BE2C (cell line): ENCODE data around the gene OR8B12. TPM values are rescaled to one million over a fixed set of nuclear protein-coding genes. Genes with fewer than 3 reads are reported as not detected.

Experiments used
- DNase-seq: peaks from one replicate; pipeline ENCODE4 v3.0.0-alpha.2; 2020
- H3K27me3 ChIP-seq: fragments of 250-450 bp; sonication (Bioruptor Pico); 2 replicates; pipeline ENCODE4 v1.5.1; 2020; ENCODE audit warnings: mild to moderate bottlenecking
- H3K36me3 ChIP-seq: fragments of 250-450 bp; sonication (Bioruptor Pico); 2 replicates; pipeline ENCODE4 v1.5.1; 2020; ENCODE audit warnings: mild to moderate bottlenecking
- H3K4me1 ChIP-seq: fragments of 250-450 bp; sonication (Bioruptor Pico); 2 replicates; pipeline ENCODE4 v1.5.1; 2020
- H3K4me3 ChIP-seq: 2 replicates; pipeline ENCODE4 v1.5.1; 2011; ENCODE audit warnings: low read depth, low read length
- H3K9me3 ChIP-seq: fragments of 250-450 bp; sonication (Bioruptor Pico); 2 replicates; pipeline ENCODE4 v1.5.1; 2020
- polyA plus RNA-seq: library from polyadenylated mRNA; unstranded; fragments of >200 nt; gene quantifications from one replicate; pipeline ENCODE4 v1.2.1, GENCODE V29; 2012; ENCODE audit warnings: low read depth, missing spikeins; ENCODE audit not compliant: insufficient read length, insufficient read depth
- TF ChIP-seq, protein P1 (sequence below): IDR thresholded peaks from 2 replicates; pipeline ENCODE4 v1.5.1; 2012; ENCODE audit warnings: mild to moderate bottlenecking, low read depth, low read length

The OR8B12 gene
- polyA plus RNA-seq = not detected

DNA sequence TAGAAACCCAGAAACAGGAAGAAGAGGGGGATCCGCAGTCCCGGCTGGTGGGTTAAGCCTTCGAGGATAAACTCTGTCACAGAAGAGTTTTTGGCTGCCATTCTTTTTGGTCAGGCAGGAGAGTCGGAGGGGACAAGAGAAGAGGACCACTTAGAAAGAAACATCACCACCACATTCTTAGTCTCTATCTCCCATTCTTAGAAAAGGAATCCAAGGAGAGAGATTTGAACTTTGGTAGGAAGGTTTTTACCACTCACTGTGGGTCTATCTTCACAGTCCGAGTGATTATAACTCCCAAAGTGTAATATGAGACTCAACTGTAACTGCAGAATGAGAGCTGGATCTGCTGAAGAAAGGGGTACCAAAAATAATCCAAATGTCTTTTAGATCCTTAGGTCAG, at the start of gene OR8B12:
Gene OR8B12 (minus strand): TSS at position 101 of the 400 bp plus-strand sequence. CDS start 0 bp downstream, at position 101.
- TF ChIP-seq, protein P1, sequence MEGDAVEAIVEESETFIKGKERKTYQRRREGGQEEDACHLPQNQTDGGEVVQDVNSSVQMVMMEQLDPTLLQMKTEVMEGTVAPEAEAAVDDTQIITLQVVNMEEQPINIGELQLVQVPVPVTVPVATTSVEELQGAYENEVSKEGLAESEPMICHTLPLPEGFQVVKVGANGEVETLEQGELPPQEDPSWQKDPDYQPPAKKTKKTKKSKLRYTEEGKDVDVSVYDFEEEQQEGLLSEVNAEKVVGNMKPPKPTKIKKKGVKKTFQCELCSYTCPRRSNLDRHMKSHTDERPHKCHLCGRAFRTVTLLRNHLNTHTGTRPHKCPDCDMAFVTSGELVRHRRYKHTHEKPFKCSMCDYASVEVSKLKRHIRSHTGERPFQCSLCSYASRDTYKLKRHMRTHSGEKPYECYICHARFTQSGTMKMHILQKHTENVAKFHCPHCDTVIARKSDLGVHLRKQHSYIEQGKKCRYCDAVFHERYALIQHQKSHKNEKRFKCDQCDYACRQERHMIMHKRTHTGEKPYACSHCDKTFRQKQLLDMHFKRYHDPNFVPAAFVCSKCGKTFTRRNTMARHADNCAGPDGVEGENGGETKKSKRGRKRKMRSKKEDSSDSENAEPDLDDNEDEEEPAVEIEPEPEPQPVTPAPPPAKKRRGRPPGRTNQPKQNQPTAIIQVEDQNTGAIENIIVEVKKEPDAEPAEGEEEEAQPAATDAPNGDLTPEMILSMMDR = no peak
- H3K9me3 ChIP-seq = no peaks in the 10 kb centered on the region
- H3K4me1 ChIP-seq = no peaks in the 10 kb centered on the region
- H3K27me3 ChIP-seq = peaks cover 14% of the 10 kb centered on the region
- no peaks in the 10 kb centered on the region for H3K36me3 ChIP-seq
- no peak for DNase-seq
- no peak within 1 kb of the TSS for H3K4me3 ChIP-seq

DNA sequence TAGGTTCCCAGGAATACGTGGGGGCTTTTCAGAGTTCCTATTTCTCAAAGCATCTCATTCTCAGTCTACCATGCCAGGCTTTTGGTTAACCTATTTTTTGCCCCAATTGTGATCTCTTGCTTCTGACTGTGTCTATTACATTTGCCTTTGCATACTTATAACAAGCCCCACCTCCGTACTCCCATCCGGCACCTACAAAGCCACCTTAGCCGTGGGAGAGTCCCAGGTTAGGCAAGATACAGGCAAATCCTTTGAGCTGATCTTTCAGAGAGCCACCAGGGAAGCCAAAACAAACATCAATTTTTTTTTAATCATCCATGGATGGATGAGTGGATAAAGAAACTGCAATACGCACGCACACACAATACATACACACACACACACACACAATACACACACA, 49.2 kb upstream of the OR8B12 start:
- Histone ChIP-seq H3K4me1 (no peaks in the 10 kb centered on the region), H3K27me3 (peaks cover 71% of the 10 kb centered on the region), H3K4me3 (no peak overlapping the region), H3K36me3 (no peaks in the 10 kb centered on the region), H3K9me3 (no peaks in the 10 kb centered on the region)
- TF ChIP-seq, protein P1 = no peak
- no peak for DNase-seq

DNA sequence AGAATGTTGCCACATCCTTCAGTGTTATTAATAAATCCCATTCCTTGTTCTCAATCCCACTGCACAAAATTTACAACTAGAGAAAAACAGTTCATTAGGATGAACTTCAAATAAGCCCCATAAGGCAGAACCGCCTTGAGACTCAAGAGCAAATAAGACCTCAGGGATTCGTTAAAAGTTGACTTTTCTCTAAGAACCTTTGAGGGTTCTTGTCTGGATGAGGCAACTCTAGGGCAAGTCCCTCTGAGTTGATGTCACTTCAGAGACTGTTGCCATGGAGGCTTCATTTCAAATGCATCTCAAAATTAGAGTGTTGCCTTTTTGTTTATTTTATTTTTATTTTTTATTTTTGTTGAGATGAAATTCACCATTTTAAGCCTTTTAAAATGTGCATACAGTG, 48.0 kb upstream of the OR8B12 start:
- no peaks in the 10 kb centered on the region for H3K36me3 ChIP-seq
- H3K4me3 ChIP-seq = no peak overlapping the region
- H3K9me3 ChIP-seq = no peaks in the 10 kb centered on the region
- H3K4me1 ChIP-seq = no peaks in the 10 kb centered on the region
- no peak for DNase-seq
- TF ChIP-seq, protein P1 = no peak
- H3K27me3 ChIP-seq = peaks cover 73% of the 10 kb centered on the region

DNA sequence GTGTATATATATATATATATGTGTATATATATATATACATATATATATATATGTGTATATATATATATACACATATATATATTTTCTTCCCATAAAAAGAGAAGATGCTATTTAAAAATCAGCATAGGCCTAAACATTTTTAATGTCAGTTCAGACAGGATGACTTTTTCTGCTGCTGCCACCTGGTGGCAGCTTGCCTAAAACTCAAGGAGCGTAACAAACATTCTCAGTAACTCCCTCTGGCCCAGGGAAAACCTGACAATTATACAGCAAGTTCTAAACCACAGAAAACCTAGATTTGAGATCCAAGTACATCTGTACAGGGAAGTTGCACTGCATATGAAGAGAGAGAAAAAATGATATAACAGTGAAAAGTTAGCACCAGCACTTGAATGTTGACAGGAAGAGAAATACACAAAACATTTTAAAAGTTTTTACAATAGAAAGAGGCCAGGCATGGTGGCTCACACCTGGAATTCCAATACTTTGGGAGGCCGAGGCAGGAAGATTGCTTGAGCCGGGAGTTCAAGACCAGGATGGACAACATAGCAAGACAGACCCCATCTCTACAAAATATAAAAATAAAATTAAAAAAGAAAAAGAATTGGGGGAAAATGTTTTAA, 42.9 kb upstream of the OR8B12 start:
- TF ChIP-seq, protein P1 = peak; percentile 77
- H3K27me3 ChIP-seq = peaks cover 70% of the 10 kb centered on the region
- DNase-seq = peak; percentile 64

DNA sequence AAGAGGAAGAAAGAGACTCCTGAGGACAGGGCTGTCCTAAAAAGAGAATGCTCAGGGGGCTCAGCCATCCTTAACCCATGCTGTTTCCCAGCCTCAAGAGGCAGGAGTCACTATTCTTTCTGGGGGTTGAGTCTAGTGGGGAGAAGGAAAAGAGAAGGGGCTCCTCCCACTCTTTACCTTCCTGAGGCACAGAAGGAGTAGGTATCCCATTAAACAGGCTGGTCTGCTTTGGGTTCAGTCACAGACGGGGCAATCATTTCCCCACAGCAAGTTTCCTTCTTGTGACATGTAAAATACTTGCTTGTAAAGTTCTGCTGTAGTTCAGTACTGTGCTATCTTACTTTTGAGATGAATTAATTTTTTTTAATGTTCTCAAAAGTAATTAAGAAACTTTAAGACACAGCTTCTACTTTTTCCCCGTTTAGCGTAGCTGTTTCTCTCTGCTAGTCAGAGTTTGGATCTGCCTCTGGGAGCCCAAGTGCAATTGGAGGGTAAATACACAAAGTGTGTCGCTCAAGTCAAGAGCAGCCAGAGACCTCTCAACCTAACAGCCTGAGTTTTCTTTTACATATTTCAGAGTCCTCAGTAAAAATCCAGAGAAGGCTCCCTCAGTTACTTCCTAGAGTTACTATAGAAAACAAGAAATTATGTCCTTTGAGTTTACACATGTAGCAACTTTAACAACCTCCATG, 41.4 kb upstream of the OR8B12 start:
- no peak overlapping the region for H3K4me3 ChIP-seq
- H3K36me3 ChIP-seq = no peaks in the 10 kb centered on the region
- DNase-seq = no peak
- H3K9me3 ChIP-seq = no peaks in the 10 kb centered on the region
- TF ChIP-seq, protein P1 = no peak
- H3K4me1 ChIP-seq = no peaks in the 10 kb centered on the region
- H3K27me3 ChIP-seq = peaks cover 55% of the 10 kb centered on the region

More for the DNA sequence above, 42.9 kb upstream of the OR8B12 start:
- Histone ChIP-seq H3K36me3 (no peaks in the 10 kb centered on the region), H3K9me3 (no peaks in the 10 kb centered on the region), H3K4me3 (no peak overlapping the region), H3K4me1 (no peaks in the 10 kb centered on the region)

- Histone ChIP-seq H3K4me3 (no peak overlapping the region), H3K9me3 (no peaks in the 10 kb centered on the region), H3K27me3 (peaks cover 48% of the 10 kb centered on the region), H3K36me3 (no peaks in the 10 kb centered on the region), H3K4me1 (no peaks in the 10 kb centered on the region)
- no peak for DNase-seq
- TF ChIP-seq, protein P1 = no peak
Measured at GRCh38 chr11:124583781-124584180, 40.3 kb upstream of the OR8B12 start.
